Smooth muscle cell (in vitro differentiated cells): ENCODE measurements around the gene GDPD1. TPM values are rescaled to one million over a fixed set of nuclear protein-coding genes. Genes with fewer than 3 reads are reported as not detected.

Source experiments
- DNase-seq: peaks from one replicate; lab custom pipeline; 2025; ENCODE audit not compliant: unreplicated experiment; lab: John Stamatoyannopoulos, UW
- H2AFZ ChIP-seq: fragments of 200-600 bp; sonication (generic); 2 replicates; pipeline ENCODE4 v1.6.0; 2016; ENCODE audit warnings: antibody characterized with exemption, low read depth, mild to moderate bottlenecking
- H3F3A ChIP-seq: fragments of 200-600 bp; sonication (generic); 2 replicates; pipeline ENCODE4 v1.6.0; 2017; ENCODE audit warnings: antibody characterized with exemption, low read depth
- H3K27ac ChIP-seq: fragments of 200-600 bp; sonication (generic); 2 replicates; pipeline ENCODE4 v1.5.1; 2016; ENCODE audit warnings: low read depth, mild to moderate bottlenecking
- H3K27me3 ChIP-seq: fragments of 200-600 bp; sonication (generic); 2 replicates; pipeline ENCODE4 v1.6.1; 2016; ENCODE audit warnings: low read depth, mild to moderate bottlenecking
- H3K36me3 ChIP-seq: fragments of 200-600 bp; sonication (generic); 2 replicates; pipeline ENCODE4 v1.5.1; 2016; ENCODE audit warnings: low read depth
- H3K4me1 ChIP-seq: fragments of 200-600 bp; sonication (generic); 2 replicates; pipeline ENCODE4 v1.5.1; 2016; ENCODE audit warnings: low read depth
- H3K4me2 ChIP-seq: fragments of 200-600 bp; sonication (generic); 2 replicates; pipeline ENCODE4 v1.6.0; 2016; ENCODE audit warnings: mild to moderate bottlenecking
- H3K4me3 ChIP-seq: fragments of 200-600 bp; sonication (generic); 2 replicates; pipeline ENCODE4 v1.5.1; 2016; ENCODE audit warnings: mild to moderate bottlenecking
- H3K79me2 ChIP-seq: fragments of 200-600 bp; sonication (generic); 2 replicates; pipeline ENCODE4 v1.6.0; 2016; ENCODE audit warnings: low read depth, mild to moderate bottlenecking
- H3K9ac ChIP-seq: fragments of 200-600 bp; sonication (generic); 2 replicates; pipeline ENCODE4 v1.6.0; 2016; ENCODE audit warnings: low read depth
- H3K9me3 ChIP-seq: fragments of 200-600 bp; sonication (generic); replicated peaks from 2 replicates; pipeline ENCODE4 v1.5.1; 2016; ENCODE audit warnings: low read depth
- H4K20me1 ChIP-seq: fragments of 200-600 bp; sonication (generic); 2 replicates; pipeline ENCODE4 v1.6.0; 2016; ENCODE audit warnings: low read depth
- WGBS: methylation state at CpG from one replicate; pipeline ENCODE4 v1.1.7; 2016; ENCODE audit warnings: low lambda C conversion rate; 5-methylcytosine and 5-hydroxymethylcytosine counted together
- polyA plus RNA-seq: library from polyadenylated mRNA; unstranded; fragments of >200 nt; fragmentation: Nextera tagmentation; extraction: Ambion mirVana; gene quantifications from 2 replicates; pipeline ENCODE4 v1.2.1, GENCODE V29; 2016
- total RNA-seq: library from RNA; depleted of rRNA; stranded (reverse); fragments of >200 nt; gene quantifications from 2 replicates; pipeline ENCODE4 v1.2.3, GENCODE V29; 2014
- TF ChIP-seq, protein P1 (sequence below): fragments of 200-600 bp; sonication (generic); IDR thresholded peaks from 2 replicates; pipeline ENCODE4 v1.5.1; 2017; ENCODE audit warnings: borderline replicate concordance, mild to moderate bottlenecking, antibody characterized with exemption; ENCODE audit not compliant: insufficient read depth, poor library complexity, severe bottlenecking

Gene GDPD1
- total and polyA plus RNA-seq, 2 experiments from 2014 or later = 2.3 to 8.0 TPM

DNA sequence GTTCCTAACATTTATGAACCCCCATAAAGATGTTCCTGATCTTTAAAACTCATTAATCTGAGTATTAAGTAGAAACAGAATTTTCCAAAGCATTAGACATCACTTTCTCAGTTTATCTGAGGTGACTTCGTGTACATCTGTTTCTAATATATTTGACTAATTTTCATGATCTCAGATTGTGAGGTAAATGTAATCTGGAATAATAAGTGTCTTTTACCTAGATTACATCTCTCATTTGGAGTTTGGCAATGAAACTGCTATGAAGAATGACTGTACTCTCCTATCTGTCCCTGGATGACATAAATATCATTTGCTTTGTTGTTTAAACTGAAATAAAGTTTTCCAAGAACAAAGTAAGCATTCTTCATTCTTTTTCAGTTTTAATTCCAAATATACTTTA lies 55.3 kb downstream of the GDPD1 start:
- H3K4me2 ChIP-seq = no peak overlapping the region
- WGBS = 71% methylated on average over 1 of the region's 1 CpG
- DNase-seq = no peak
- H3K79me2 ChIP-seq = no peaks in the 10 kb centered on the region
- H2AFZ ChIP-seq = no peak overlapping the region
- H3K27ac ChIP-seq = no peak overlapping the region
- TF ChIP-seq, protein P1, sequence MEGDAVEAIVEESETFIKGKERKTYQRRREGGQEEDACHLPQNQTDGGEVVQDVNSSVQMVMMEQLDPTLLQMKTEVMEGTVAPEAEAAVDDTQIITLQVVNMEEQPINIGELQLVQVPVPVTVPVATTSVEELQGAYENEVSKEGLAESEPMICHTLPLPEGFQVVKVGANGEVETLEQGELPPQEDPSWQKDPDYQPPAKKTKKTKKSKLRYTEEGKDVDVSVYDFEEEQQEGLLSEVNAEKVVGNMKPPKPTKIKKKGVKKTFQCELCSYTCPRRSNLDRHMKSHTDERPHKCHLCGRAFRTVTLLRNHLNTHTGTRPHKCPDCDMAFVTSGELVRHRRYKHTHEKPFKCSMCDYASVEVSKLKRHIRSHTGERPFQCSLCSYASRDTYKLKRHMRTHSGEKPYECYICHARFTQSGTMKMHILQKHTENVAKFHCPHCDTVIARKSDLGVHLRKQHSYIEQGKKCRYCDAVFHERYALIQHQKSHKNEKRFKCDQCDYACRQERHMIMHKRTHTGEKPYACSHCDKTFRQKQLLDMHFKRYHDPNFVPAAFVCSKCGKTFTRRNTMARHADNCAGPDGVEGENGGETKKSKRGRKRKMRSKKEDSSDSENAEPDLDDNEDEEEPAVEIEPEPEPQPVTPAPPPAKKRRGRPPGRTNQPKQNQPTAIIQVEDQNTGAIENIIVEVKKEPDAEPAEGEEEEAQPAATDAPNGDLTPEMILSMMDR = no peak
- H3K4me1 ChIP-seq = no peaks in the 10 kb centered on the region
- H3F3A ChIP-seq = no peaks in the 10 kb centered on the region
- H3K27me3 ChIP-seq = no peaks in the 10 kb centered on the region
- H3K9ac ChIP-seq = no peak overlapping the region
- H3K4me3 ChIP-seq = no peak overlapping the region
- H3K36me3 ChIP-seq = no peaks in the 10 kb centered on the region
- H4K20me1 ChIP-seq = no peaks in the 10 kb centered on the region
- no peaks in the 10 kb centered on the region for H3K9me3 ChIP-seq

DNA sequence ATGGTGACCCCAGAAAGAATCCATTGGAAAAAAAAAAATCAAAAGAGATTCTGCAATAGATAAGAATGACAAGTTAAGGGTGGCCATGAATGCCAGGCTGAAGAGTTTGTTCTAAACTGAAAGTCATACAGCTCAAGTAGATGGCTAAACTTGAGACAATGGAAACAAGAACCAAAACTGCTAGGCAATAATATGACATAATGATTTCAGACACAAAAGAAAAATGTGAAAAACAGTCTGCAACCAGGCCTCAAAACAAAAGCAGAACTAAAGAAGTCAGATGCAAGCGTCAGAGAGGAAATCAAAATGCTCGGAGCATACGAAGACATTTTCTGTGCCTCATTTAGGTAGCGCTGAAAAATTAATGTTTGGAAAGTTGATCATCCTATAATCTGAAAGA lies 56.7 kb downstream of the GDPD1 start:
- Histone ChIP-seq H2AFZ (no peak overlapping the region), H3K9ac (no peak overlapping the region), H3K27me3 (no peaks in the 10 kb centered on the region), H3K36me3 (no peaks in the 10 kb centered on the region), H3K27ac (no peak overlapping the region), H4K20me1 (no peaks in the 10 kb centered on the region), H3K9me3 (no peaks in the 10 kb centered on the region), H3K4me3 (no peak overlapping the region), H3K79me2 (no peaks in the 10 kb centered on the region), H3K4me1 (no peaks in the 10 kb centered on the region), H3F3A (no peaks in the 10 kb centered on the region), H3K4me2 (no peak overlapping the region)
- TF ChIP-seq, protein P1 = no peak
- WGBS = 97% methylated on average over 4 of the region's 4 CpGs
- no peak for DNase-seq

DNA sequence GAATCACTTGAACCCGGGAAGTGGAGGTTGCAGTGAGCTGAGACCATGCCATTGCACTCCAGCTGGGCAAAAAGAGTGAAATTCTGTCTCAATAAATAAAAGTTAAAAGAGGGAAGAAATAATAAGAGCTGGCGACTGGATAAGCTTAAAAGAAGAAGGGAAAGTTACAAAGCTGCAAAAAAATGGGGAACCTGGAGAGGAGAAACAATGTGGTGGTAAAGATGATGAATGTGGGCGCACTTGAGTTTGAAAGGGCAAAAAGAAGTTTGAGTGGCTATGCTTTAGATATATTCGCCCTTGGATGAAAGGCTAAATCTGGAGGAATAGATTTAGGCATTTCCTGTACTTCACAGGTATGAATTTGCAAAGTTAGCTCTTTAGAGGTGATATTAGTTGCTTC lies 58.1 kb downstream of the GDPD1 start:
- no peak overlapping the region for H3K27ac ChIP-seq
- no peaks in the 10 kb centered on the region for H3K36me3 ChIP-seq
- H3K4me3 ChIP-seq = no peak overlapping the region
- H3K79me2 ChIP-seq = no peaks in the 10 kb centered on the region
- H3K4me1 ChIP-seq = no peaks in the 10 kb centered on the region
- DNase-seq = no peak
- no peaks in the 10 kb centered on the region for H3K27me3 ChIP-seq
- no peak overlapping the region for H3K4me2 ChIP-seq
- no peaks in the 10 kb centered on the region for H3K9me3 ChIP-seq
- H4K20me1 ChIP-seq = no peaks in the 10 kb centered on the region
- H2AFZ ChIP-seq = no peak overlapping the region
- H3K9ac ChIP-seq = no peak overlapping the region
- WGBS = 87% methylated on average over 4 of the region's 4 CpGs
- TF ChIP-seq, protein P1 = no peak
- no peaks in the 10 kb centered on the region for H3F3A ChIP-seq

DNA sequence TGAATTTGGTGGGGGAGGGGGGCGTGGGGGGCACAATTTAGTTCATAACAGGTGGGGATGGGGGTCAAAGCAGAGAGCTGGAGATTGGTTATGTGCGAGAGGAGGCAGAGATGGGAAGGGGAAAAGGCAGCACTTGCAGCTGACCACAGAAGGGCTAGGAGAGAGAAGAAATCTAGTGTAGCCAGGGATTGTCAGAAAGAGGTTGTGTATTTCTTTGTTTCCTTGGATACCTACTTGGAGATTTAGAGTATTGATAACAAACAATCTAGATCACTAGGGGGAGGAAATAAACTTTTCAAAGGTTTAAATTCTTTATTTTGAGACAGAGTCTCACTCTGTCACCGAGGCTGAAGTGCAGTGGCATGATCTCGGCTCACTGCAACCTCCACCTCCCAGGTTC lies 64.0 kb downstream of the GDPD1 start:
- H3K4me3 ChIP-seq = no peak overlapping the region
- H3K27me3 ChIP-seq = no peaks in the 10 kb centered on the region
- no peak overlapping the region for H3K27ac ChIP-seq
- H3K4me1 ChIP-seq = no peaks in the 10 kb centered on the region
- H3K4me2 ChIP-seq = no peak overlapping the region
- no peaks in the 10 kb centered on the region for H3K79me2 ChIP-seq
- no peak for DNase-seq
- no peaks in the 10 kb centered on the region for H3K9me3 ChIP-seq
- no peaks in the 10 kb centered on the region for H4K20me1 ChIP-seq
- H2AFZ ChIP-seq = no peak overlapping the region
- TF ChIP-seq, protein P1 = no peak
- H3F3A ChIP-seq = no peaks in the 10 kb centered on the region
- no peak overlapping the region for H3K9ac ChIP-seq
- WGBS = 74% methylated on average over 4 of the region's 4 CpGs
- H3K36me3 ChIP-seq = no peaks in the 10 kb centered on the region
